Muscle layer of duodenum (tissue), 2 donors: ENCODE measurements around the gene STX1B.
A peak's percentile ranks its signal among the peaks of the same experiment; 100 is the strongest.

Experiments
- H3K27ac ChIP-seq: one replicate; pipeline ENCODE4 v1.7.0; 2013; ENCODE audit warnings: mild to moderate bottlenecking, low read length
- H3K27me3 ChIP-seq: one replicate; pipeline ENCODE4 v1.7.0; 2013; ENCODE audit warnings: low read depth, mild to moderate bottlenecking, control low read depth, low read length
- H3K36me3 ChIP-seq, 2 donors: one replicate each; pipeline ENCODE4 v1.7.0; 2013; ENCODE audit warnings: low read length in 2 of 2, control low read depth in 1 of 2, mild to moderate bottlenecking in 1 of 2; ENCODE audit not compliant: insufficient read depth in 2 of 2, control insufficient read depth in 1 of 2
- H3K4me1 ChIP-seq, 2 donors: one replicate each; pipeline ENCODE4 v1.7.0; 2013; ENCODE audit warnings: low read length in 2 of 2, mild to moderate bottlenecking in 2 of 2, control low read depth in 1 of 2, moderate library complexity in 1 of 2; ENCODE audit not compliant: insufficient read depth in 2 of 2, control insufficient read depth in 1 of 2
- H3K4me3 ChIP-seq, 2 donors: one replicate each; pipeline ENCODE4 v1.7.0; 2013; ENCODE audit warnings: low read length in 2 of 2, low read depth in 1 of 2, mild to moderate bottlenecking in 1 of 2
- H3K9me3 ChIP-seq, 2 donors: one replicate each; pipeline ENCODE4 v1.7.0; 2013; ENCODE audit warnings: low read length in 2 of 2, control low read depth in 1 of 2, mild to moderate bottlenecking in 1 of 2; ENCODE audit not compliant: control insufficient read depth in 1 of 2
- donor health status: healthy.

Gene STX1B

DNA sequence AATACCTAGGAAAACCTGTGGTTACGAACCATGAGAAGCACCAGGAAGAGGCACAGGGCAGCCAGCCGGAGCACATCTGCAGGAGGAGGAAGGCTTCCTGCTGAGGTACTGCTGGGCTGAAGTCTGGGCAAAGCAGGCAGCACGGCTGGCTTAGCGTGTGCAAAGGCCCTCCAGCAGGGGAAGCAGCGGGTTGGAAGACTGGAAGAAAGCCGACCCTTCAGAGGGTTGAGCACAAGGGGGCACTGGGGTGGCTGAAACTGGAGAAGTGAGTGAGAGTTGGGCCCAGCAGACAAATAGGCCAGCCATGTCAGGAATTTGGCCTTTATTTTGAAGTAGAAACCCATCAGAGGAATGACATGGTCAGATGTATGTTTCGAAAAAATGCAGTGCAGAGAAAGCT, 37.6 kb downstream of the STX1B start:
- H3K9me3 ChIP-seq = no peaks in the 10 kb centered on the region
- no peak overlapping the region for H3K4me3 ChIP-seq
- no peaks in the 10 kb centered on the region for H3K27me3 ChIP-seq
- H3K27ac ChIP-seq = no peak overlapping the region
- no peaks in the 10 kb centered on the region for H3K4me1 ChIP-seq
- H3K36me3 ChIP-seq = peaks cover 50 to 90% of the 10 kb centered on the region in 2 donors

- H3K4me1 ChIP-seq = no peaks in the 10 kb centered on the region
- H3K9me3 ChIP-seq = no peaks in the 10 kb centered on the region
- H3K36me3 ChIP-seq = peaks cover 52 to 91% of the 10 kb centered on the region in 2 donors
- H3K27ac ChIP-seq = no peak overlapping the region
- H3K4me3 ChIP-seq = no peak overlapping the region
- H3K27me3 ChIP-seq = no peaks in the 10 kb centered on the region
These were observed 39.1 kb downstream of the STX1B start for GRCh38 chr16:30971298-30971697.

- peaks cover 55 to 91% of the 10 kb centered on the region in 2 donors for H3K36me3 ChIP-seq
These were observed 41.1 kb downstream of the STX1B start for GRCh38 chr16:30969246-30969842.

GRCh38 chr16:30967795-30968194, 42.6 kb downstream of the STX1B start:
- no peaks in the 10 kb centered on the region for H3K4me1 ChIP-seq
- no peak overlapping the region for H3K4me3 ChIP-seq
- H3K27me3 ChIP-seq = no peaks in the 10 kb centered on the region
- H3K27ac ChIP-seq = no peak overlapping the region
- H3K9me3 ChIP-seq = no peaks in the 10 kb centered on the region
- H3K36me3 ChIP-seq = peaks cover 55 to 91% of the 10 kb centered on the region in 2 donors

More at GRCh38 chr16:30969246-30969842, 41.1 kb downstream of the STX1B start:
- no peaks in the 10 kb centered on the region for H3K27me3 ChIP-seq
- H3K9me3 ChIP-seq = no peaks in the 10 kb centered on the region
- no peaks in the 10 kb centered on the region for H3K4me1 ChIP-seq
- no peak overlapping the region for H3K4me3 ChIP-seq
- H3K27ac ChIP-seq = no peak overlapping the region

GRCh38 chr16:30966033-30966619, 44.3 kb downstream of the STX1B start:
- Histone ChIP-seq H3K27ac (no peak overlapping the region), H3K4me3 (no peak overlapping the region), H3K27me3 (no peaks in the 10 kb centered on the region), H3K4me1 (no peaks in the 10 kb centered on the region), H3K36me3 (peaks cover 54 to 90% of the 10 kb centered on the region in 2 donors), H3K9me3 (no peaks in the 10 kb centered on the region)

GRCh38 chr16:30965436-30965835, 45.0 kb downstream of the STX1B start:
- Histone ChIP-seq H3K9me3 (no peaks in the 10 kb centered on the region), H3K27me3 (no peaks in the 10 kb centered on the region), H3K36me3 (peaks cover 54 to 88% of the 10 kb centered on the region in 2 donors), H3K4me1 (no peaks in the 10 kb centered on the region), H3K4me3 (no peak overlapping the region), H3K27ac (no peak overlapping the region)

DNA sequence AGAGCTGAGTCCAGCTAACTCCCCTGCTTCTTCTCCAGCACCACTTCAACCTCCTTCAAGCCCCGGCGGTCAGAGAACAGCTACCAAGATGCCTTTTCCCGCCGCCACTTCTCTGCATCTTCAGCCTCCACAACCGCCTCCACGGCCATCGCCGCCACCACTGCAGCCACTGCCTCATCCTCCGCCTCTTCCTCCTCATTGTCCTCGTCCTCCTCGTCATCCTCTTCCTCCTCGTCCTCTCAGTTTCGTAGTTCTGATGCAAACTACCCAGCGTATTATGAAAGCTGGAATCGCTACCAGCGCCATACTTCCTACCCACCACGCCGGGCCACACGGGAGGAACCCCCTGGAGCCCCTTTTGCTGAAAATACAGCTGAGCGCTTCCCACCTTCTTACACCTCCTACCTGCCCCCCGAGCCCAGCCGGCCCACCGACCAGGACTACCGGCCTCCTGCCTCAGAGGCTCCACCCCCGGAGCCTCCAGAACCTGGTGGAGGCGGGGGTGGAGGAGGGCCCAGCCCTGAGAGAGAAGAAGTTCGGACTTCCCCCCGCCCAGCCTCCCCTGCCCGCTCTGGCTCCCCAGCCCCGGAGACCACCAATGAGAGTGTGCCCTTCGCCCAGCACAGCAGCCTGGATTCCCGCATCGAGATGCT, 45.7 kb downstream of the STX1B start:
- H3K27ac ChIP-seq = no peak overlapping the region
- H3K27me3 ChIP-seq = no peaks in the 10 kb centered on the region
- peaks cover 59 to 89% of the 10 kb centered on the region in 2 donors for H3K36me3 ChIP-seq

DNA sequence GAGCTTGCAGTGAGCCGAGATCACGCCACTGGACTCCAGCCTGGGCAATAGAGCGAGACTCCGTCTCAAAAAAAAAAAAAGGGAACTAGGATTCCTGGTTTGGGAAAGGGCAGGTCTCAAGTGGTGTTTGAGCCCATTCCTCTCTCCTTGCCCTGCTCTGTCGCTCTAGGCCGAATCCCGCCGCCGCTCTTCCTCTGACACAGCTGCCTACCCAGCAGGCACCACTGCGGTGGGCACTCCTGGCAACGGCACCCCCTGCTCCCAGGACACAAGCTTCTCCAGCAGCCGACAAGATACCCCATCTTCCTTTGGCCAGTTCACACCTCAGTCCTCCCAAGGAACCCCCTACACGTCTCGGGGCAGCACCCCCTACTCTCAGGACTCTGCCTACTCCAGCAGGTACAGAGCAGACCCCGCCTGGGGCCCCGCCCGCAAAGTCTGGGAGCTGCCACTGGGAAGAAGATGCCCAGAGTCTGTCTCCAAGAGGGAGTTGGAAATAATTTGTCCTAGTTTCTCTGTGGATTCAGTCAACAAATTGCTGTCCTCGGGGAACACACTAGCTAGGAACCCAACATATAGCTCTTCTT, 46.4 kb downstream of the STX1B start:
- Histone ChIP-seq H3K9me3 (no peaks in the 10 kb centered on the region), H3K4me1 (peaks cover 0 to 12% of the 10 kb centered on the region in 2 donors), H3K4me3 (no peak overlapping the region), H3K27me3 (no peaks in the 10 kb centered on the region), H3K36me3 (peaks cover 54 to 89% of the 10 kb centered on the region in 2 donors), H3K27ac (no peak overlapping the region)

More for the DNA sequence above, 45.7 kb downstream of the STX1B start:
- H3K4me1 ChIP-seq = peaks cover 0 to 5% of the 10 kb centered on the region in 2 donors
- no peaks in the 10 kb centered on the region for H3K9me3 ChIP-seq
- H3K4me3 ChIP-seq = no peak overlapping the region

GRCh38 chr16:30961384-30961783, 49.1 kb downstream of the STX1B start:
- Histone ChIP-seq H3K36me3 (peaks cover 45 to 73% of the 10 kb centered on the region in 2 donors), H3K27me3 (no peaks in the 10 kb centered on the region), H3K4me3 (no peak overlapping the region), H3K27ac (no peak overlapping the region), H3K9me3 (no peaks in the 10 kb centered on the region), H3K4me1 (peaks cover 0 to 24% of the 10 kb centered on the region in 2 donors)

DNA sequence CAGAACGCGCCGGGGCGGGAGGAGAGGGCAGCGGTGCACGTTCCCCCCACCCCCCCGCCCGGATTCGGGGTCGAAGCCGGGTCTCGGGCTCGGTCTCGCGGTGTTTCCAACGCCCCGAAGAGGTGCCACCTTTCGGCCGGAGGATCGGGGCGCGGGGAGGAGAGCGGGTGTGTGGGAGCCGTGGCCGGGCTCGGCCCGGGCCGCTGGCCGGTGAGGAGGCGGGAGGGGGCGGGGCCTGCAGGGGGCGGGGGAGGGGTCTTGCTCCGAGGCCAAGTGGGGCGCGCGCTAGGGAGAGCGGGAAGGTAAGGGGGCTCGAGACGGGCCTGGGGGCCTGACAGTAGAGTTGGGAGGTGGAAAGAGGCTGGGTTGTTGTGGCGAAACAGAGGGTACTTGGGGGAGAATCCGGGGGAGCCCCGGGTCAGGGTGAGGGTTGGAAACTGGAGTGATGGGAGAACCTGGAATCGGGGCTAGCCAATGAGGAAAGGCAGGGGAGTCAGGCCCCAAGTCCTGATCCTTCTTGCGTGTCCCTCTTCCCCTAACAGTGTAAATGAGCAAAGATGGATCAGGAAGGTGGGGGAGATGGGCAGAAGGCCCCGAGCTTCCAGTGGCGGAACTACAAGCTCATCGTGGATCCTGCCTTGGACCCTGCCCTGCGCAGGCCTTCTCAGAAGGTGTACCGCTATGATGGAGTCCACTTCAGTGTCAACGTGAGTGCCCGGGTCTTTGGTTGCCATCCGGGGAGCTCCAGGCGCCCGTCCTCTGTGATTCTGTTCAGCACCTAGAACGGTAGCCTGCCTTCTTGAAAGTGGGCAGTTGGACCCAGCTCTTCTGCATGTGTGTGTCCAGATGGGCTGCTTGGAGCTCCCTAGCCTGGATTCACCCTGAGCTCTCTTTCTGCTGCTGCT, 52.0 kb downstream of the STX1B start:
- H3K4me3 ChIP-seq = peak overlapping the region; percentile 64 to 70
- H3K9me3 ChIP-seq = no peaks in the 10 kb centered on the region
- H3K4me1 ChIP-seq = peaks cover 0 to 35% of the 10 kb centered on the region in 2 donors
- H3K27me3 ChIP-seq = no peaks in the 10 kb centered on the region
- no peak overlapping the region for H3K27ac ChIP-seq
- H3K36me3 ChIP-seq = peaks cover 30 to 43% of the 10 kb centered on the region in 2 donors
